Ascending aorta (tissue), 2 donors: ENCODE measurements around the gene DDTL. TPM values are rescaled to one million over a fixed set of nuclear protein-coding genes. Genes with fewer than 3 reads are reported as not detected.
"Not testable (repeated sequence)": the region's sequence is repeated elsewhere in the genome, so short reads cannot be mapped to it uniquely, and the experiment has no call there.

ENCODE experiments used
- DNase-seq, 2 donors: peaks; one replicate each; pipeline ENCODE4 v3.0.0-alpha.2; 2019; ENCODE audit warnings: low spot score in 2 of 2
- H3K27ac ChIP-seq, 2 donors: fragments of 200-600 bp; sonication (generic); one replicate each; pipeline ENCODE4 v1.5.1; 2016 to 2017; ENCODE audit warnings: mild to moderate bottlenecking in 1 of 2
- H3K27me3 ChIP-seq: fragments of 200-600 bp; sonication (generic); one replicate; pipeline ENCODE4 v1.5.1; 2017
- H3K36me3 ChIP-seq, 2 donors: fragments of 200-600 bp; sonication (generic); one replicate each; pipeline ENCODE4 v1.5.1; 2016
- H3K4me1 ChIP-seq, 2 donors: fragments of 200-600 bp; sonication (generic); one replicate each; pipeline ENCODE4 v1.5.1; 2016 to 2017; ENCODE audit warnings: mild to moderate bottlenecking in 1 of 2
- H3K4me3 ChIP-seq, 2 donors: fragments of 200-600 bp; sonication (generic); one replicate each; pipeline ENCODE4 v1.5.1; 2016 to 2017; ENCODE audit warnings: mild to moderate bottlenecking in 1 of 2
- H3K9me3 ChIP-seq, 2 donors: fragments of 200-600 bp; sonication (generic); one replicate each; pipeline ENCODE4 v1.5.1; 2016
- intact Hi-C: fragments of 100-400 bp; cut with DNase I; formaldehyde crosslinking; loops from one replicate; pipeline ENCODE4 v1.15.1; 2023
- total RNA-seq: library from RNA; depleted of rRNA; stranded (reverse); fragments of >200 nt; gene quantifications from one replicate; pipeline ENCODE4 v1.1.0, GENCODE V29; 2016
- TF ChIP-seq, protein P1 (sequence below), 3 experiments: fragments of 200-600 bp in 2 of 3; fragments of 450-650 bp in 1 of 3; sonication (generic) in 2 of 3; IDR thresholded peaks; one replicate each; pipeline ENCODE4 v1.5.1; 2016 to 2019; ENCODE audit warnings: antibody characterized with exemption in 3 of 3, mild to moderate bottlenecking in 1 of 3, moderate library complexity in 1 of 3

The DDTL gene
- total RNA-seq, 1 donor from 2014 or later = not detected

DNA sequence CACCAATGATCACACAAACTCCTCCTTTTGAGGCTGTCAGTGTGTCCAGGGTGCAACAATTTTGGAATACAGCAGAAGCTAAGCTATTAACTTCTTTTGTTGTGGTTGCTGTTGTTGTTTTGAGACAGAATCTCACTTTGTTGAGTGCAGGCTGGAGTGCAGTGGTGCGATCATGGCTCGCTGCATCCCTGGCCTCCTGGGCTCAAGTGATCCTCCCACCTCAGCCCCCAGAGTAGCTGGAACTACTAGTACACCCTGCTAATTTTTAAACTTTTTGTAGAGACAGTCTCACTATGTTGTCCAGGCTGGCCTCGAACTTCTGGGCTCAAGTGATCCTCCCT, 27.7 kb upstream of the DDTL start:
- no peak for DNase-seq
- Histone ChIP-seq H3K4me3 (no peak overlapping the region), H3K27ac (no peak overlapping the region), H3K9me3 (no peaks in the 10 kb centered on the region), H3K4me1 (no peaks in the 10 kb centered on the region), H3K36me3 (no peaks in the 10 kb centered on the region), H3K27me3 (no peaks in the 10 kb centered on the region)
- TF ChIP-seq, protein P1, sequence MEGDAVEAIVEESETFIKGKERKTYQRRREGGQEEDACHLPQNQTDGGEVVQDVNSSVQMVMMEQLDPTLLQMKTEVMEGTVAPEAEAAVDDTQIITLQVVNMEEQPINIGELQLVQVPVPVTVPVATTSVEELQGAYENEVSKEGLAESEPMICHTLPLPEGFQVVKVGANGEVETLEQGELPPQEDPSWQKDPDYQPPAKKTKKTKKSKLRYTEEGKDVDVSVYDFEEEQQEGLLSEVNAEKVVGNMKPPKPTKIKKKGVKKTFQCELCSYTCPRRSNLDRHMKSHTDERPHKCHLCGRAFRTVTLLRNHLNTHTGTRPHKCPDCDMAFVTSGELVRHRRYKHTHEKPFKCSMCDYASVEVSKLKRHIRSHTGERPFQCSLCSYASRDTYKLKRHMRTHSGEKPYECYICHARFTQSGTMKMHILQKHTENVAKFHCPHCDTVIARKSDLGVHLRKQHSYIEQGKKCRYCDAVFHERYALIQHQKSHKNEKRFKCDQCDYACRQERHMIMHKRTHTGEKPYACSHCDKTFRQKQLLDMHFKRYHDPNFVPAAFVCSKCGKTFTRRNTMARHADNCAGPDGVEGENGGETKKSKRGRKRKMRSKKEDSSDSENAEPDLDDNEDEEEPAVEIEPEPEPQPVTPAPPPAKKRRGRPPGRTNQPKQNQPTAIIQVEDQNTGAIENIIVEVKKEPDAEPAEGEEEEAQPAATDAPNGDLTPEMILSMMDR (IDR thresholded peaks at IDR 0.05) = no peak
- intact Hi-C loops = no loop called here

- H3K36me3 ChIP-seq, intact Hi-C loops, H3K4me1 ChIP-seq, H3K4me3 ChIP-seq, H3K27me3 ChIP-seq, H3K27ac ChIP-seq, H3K9me3 ChIP-seq, DNase-seq: not testable (repeated sequence)
These were observed 26.5 kb upstream of the DDTL start for GRCh38 chr22:23940166-23940565.

- H3K9me3 ChIP-seq, H3K27ac ChIP-seq, H3K4me1 ChIP-seq, intact Hi-C loops, DNase-seq, H3K36me3 ChIP-seq, H3K27me3 ChIP-seq, H3K4me3 ChIP-seq: not testable (repeated sequence)
These were observed 19.3 kb upstream of the DDTL start for GRCh38 chr22:23947391-23947790.

DNA sequence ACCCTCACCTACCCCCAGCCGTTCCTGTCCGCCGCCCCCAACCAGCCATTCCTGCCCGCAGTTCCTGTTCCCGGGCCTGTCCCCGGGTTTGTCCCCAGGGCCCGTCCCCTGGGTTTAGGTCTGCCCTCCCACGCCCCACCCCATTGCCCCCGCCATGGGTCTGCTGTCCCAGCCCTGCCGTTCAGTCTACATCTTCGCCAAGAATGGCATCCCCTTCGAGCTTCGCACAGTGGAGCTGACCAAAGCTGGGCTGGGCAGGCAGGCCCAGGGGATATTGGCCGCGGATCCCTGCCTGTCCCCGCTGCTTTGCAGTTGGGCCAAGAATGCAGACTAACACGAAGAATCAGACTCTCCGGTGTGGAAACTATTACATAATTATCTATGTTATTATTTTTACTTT, 16.9 kb upstream of the DDTL start:
- H3K9me3 ChIP-seq, H3K4me3 ChIP-seq, H3K4me1 ChIP-seq, intact Hi-C loops, DNase-seq, H3K36me3 ChIP-seq, H3K27me3 ChIP-seq, H3K27ac ChIP-seq: not testable (repeated sequence)

GRCh38 chr22:23951383-23951782, 15.3 kb upstream of the DDTL start:
- H3K4me1 ChIP-seq, H3K27me3 ChIP-seq, H3K4me3 ChIP-seq, H3K36me3 ChIP-seq, intact Hi-C loops, H3K27ac ChIP-seq, DNase-seq, H3K9me3 ChIP-seq: not testable (repeated sequence)

DNA sequence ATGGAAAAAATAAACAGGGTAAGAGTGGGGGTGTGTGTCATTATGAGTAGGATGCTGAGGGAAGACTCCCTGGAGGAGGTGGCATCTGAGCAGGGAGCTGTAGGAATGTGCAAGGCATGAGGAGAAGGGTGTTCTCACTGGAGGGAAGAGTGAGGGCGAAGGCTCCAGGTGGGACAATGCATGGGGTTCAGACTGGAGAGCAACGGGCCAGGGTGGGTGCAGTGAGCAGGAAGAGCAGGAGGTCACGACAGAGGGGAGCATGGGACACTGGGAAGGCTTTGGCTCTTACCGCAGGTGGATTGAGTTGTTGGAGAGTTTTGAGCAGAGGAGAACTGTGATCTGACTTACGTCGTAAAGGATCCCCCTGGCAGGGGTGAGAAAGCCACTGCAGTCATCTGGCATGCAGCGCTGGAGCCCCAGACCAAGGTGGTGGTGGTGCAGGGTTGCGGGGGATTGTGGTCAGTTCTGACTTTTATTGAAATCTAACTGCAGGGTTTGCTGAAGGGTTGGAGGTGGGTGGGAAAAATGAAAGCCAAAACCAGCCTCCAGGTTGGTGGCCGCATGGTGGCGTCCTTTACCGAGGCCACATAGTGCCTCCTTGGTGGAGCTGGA, 13.8 kb upstream of the DDTL start:
- not testable (repeated sequence) for H3K36me3 ChIP-seq, DNase-seq

DNA sequence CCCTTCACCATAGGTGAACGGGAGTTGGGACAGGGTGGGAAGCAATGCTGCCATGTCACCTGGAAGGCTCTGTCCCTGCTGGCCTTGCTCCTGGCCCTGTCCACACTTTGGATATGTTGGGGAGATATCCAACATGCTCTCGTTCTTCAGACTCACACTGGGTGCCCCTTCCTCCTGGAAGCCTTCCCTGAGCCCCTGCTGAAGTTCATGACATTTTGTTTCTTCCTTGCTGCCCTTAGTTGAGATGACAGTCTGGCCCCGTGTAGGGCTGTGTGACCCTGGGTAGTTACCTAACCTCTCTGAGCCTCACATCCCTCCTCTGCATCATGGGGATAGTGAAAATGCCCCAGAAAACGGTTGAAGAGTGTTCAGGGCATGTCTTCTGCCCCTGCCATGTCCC, 13.2 kb upstream of the DDTL start:
- H3K9me3 ChIP-seq, intact Hi-C loops, H3K4me1 ChIP-seq, DNase-seq, H3K4me3 ChIP-seq, H3K27ac ChIP-seq, H3K27me3 ChIP-seq, H3K36me3 ChIP-seq: not testable (repeated sequence)

More for the DNA sequence above, 13.8 kb upstream of the DDTL start:
- H3K4me3 ChIP-seq, intact Hi-C loops, H3K9me3 ChIP-seq, H3K27ac ChIP-seq, H3K4me1 ChIP-seq, H3K27me3 ChIP-seq: not testable (repeated sequence)

DNA sequence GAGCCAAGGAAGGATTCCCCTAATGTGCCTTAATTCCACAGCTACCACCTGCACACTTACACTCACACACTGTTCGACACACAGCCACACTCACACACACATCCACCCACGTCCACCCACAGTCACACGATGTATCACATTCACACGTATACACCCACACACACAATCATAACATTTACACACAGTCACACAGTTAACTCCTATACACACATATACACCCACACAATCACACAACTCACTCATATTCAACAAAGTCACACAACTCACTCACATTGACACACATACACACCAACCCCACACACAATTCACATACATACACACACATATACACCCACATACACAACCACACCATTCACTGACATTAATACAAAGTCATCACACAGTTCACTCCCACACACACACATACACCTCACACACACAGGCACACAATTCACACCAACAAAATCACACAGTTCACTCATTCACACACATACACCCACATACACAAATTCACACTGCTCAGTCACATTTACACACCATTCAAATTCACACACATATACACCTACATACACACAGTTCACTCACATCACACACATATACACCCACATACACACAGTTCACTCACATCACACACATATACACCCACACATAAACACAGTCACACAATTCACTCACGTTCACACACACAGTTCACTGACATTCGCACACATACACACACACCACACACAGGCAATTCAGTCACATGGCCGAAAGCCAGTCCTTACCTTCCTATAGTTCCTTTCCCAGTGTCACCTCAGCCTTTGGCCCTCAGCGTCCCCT, 12.3 kb upstream of the DDTL start:
- H3K4me1 ChIP-seq, H3K36me3 ChIP-seq, H3K4me3 ChIP-seq, DNase-seq, intact Hi-C loops, H3K9me3 ChIP-seq, H3K27ac ChIP-seq, H3K27me3 ChIP-seq: not testable (repeated sequence)

DNA sequence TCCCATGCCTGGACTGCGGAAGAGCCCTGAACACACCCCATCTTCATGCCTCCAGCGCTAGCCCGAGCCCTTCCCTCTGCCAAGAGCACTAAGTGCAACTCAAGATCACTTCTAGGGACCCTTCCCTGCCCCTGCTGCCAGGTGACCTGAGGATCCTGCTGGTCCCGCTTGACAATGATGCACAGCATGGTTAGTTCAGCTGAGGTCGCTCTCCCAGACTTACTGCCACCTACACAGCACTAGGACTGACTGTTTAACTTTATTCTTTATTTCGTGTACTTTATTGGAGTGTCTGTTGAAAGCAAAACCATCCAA, 11.7 kb upstream of the DDTL start:
- intact Hi-C loops = loop anchor here (5.0 kb wide), 1 partner anchor 222 kb away; no protein-coding TSS in a partner anchor
- H3K27me3 ChIP-seq, H3K4me1 ChIP-seq, H3K36me3 ChIP-seq, H3K27ac ChIP-seq, H3K4me3 ChIP-seq, DNase-seq, H3K9me3 ChIP-seq: not testable (repeated sequence)

DNA sequence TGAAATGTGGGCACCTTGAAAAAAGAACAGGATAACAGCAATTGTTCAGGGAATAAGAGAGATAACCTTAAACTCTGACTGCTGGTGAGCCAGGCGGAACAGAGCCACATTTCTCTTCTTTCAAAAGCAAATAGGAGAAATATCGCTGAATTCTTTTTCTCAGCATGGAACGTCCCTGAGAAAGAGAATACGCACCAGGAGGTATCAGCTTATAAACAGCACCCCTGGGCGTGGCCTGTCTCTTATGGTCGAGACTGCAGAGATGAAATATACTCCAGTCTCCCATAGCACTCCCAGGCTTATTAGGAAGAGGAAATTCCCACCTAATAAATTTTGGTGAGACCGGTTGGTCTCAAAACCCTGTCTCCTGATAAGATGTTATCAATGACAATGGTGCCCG, 10.8 kb upstream of the DDTL start:
- H3K27me3 ChIP-seq, H3K27ac ChIP-seq, H3K4me1 ChIP-seq, DNase-seq, H3K9me3 ChIP-seq, H3K4me3 ChIP-seq, H3K36me3 ChIP-seq: not testable (repeated sequence)
- intact Hi-C loops = loop anchor here (5.0 kb wide), 1 partner anchor 221 kb away; no protein-coding TSS in a partner anchor
